ENCODE results near the gene NCR2.
A peak's percentile ranks its signal among the peaks of the same experiment; 100 is the strongest.

NCR2 gene

GRCh38 chr6:41345901-41346300, 10.5 kb downstream of the NCR2 start:
- peaks cover 32% of the 10 kb centered on the region for H3K4me1 Mint-ChIP-seq
- peak overlapping the region in 2 of 3 experiments; percentile 10 to 63 for H3K27ac Mint-ChIP-seq
- peaks cover 3% of the 10 kb centered on the region for H3K36me3 Mint-ChIP-seq (ENCODE audit: low read depth)
- peaks cover 23% of the 10 kb centered on the region for H3K9me3 Mint-ChIP-seq
- peaks cover 33% of the 10 kb centered on the region for H3K27me3 Mint-ChIP-seq (ENCODE audit: low read depth)
- no peak for TF ChIP-seq CTCF (IDR thresholded peaks at IDR 0.05; ENCODE audit: unreplicated experiment in 3 of 3)
- H3K4me3 Mint-ChIP-seq: no peak overlapping the region

- peaks cover 32% of the 10 kb centered on the region for H3K4me1 Mint-ChIP-seq
- peaks cover 3% of the 10 kb centered on the region for H3K36me3 Mint-ChIP-seq (ENCODE audit: low read depth)
- H3K27me3 Mint-ChIP-seq (ENCODE audit: low read depth): peaks cover 39% of the 10 kb centered on the region
- no peak for TF ChIP-seq CTCF (IDR thresholded peaks at IDR 0.05; ENCODE audit: unreplicated experiment in 3 of 3)
- peak overlapping the region; percentile 10 to 63 (median 58) for H3K27ac Mint-ChIP-seq
- H3K9me3 Mint-ChIP-seq: peaks cover 23% of the 10 kb centered on the region
- H3K4me3 Mint-ChIP-seq: peak overlapping the region in 1 of 3 experiments; percentile 5
Measured at GRCh38 chr6:41346441-41346840, 11.0 kb downstream of the NCR2 start.

GRCh38 chr6:41347378-41348050, 12.1 kb downstream of the NCR2 start:
- Mint-ChIP-seq H3K36me3 (ENCODE audit: low read depth) (peaks cover 3% of the 10 kb centered on the region), H3K27me3 (ENCODE audit: low read depth) (peaks cover 39% of the 10 kb centered on the region), H3K4me3 (peak overlapping the region in 1 of 3 experiments; percentile 40), H3K27ac (no peak overlapping the region), H3K4me1 (peaks cover 27% of the 10 kb centered on the region), H3K9me3 (peaks cover 23% of the 10 kb centered on the region)
- no peak for TF ChIP-seq CTCF (IDR thresholded peaks at IDR 0.05; ENCODE audit: unreplicated experiment in 3 of 3)

- H3K27ac Mint-ChIP-seq: no peak overlapping the region
- H3K36me3 Mint-ChIP-seq (ENCODE audit: low read depth): peaks cover 3% of the 10 kb centered on the region
- H3K9me3 Mint-ChIP-seq: peaks cover 23% of the 10 kb centered on the region
- peaks cover 34% of the 10 kb centered on the region for H3K27me3 Mint-ChIP-seq (ENCODE audit: low read depth)
- H3K4me1 Mint-ChIP-seq: peaks cover 21% of the 10 kb centered on the region
- no peak overlapping the region for H3K4me3 Mint-ChIP-seq
- no peak for TF ChIP-seq CTCF (IDR thresholded peaks at IDR 0.05; ENCODE audit: unreplicated experiment in 3 of 3)
Measured at GRCh38 chr6:41348934-41349333, 13.5 kb downstream of the NCR2 start.

GRCh38 chr6:41352396-41352795, 17.0 kb downstream of the NCR2 start:
- H3K27ac Mint-ChIP-seq: no peak overlapping the region
- H3K4me1 Mint-ChIP-seq: no peaks in the 10 kb centered on the region
- peaks cover 33% of the 10 kb centered on the region for H3K27me3 Mint-ChIP-seq (ENCODE audit: low read depth)
- H3K9me3 Mint-ChIP-seq: peaks cover 23% of the 10 kb centered on the region
- no peak overlapping the region for H3K4me3 Mint-ChIP-seq
- H3K36me3 Mint-ChIP-seq (ENCODE audit: low read depth): peaks cover 3% of the 10 kb centered on the region
- no peak for TF ChIP-seq CTCF (IDR thresholded peaks at IDR 0.05; ENCODE audit: unreplicated experiment in 3 of 3)

GRCh38 chr6:41352907-41353306, 17.5 kb downstream of the NCR2 start:
- peaks cover 19% of the 10 kb centered on the region for H3K9me3 Mint-ChIP-seq
- H3K27me3 Mint-ChIP-seq (ENCODE audit: low read depth): peaks cover 33% of the 10 kb centered on the region
- H3K27ac Mint-ChIP-seq: no peak overlapping the region
- no peak for TF ChIP-seq CTCF (IDR thresholded peaks at IDR 0.05; ENCODE audit: unreplicated experiment in 3 of 3)
- H3K4me3 Mint-ChIP-seq: no peak overlapping the region
- H3K36me3 Mint-ChIP-seq (ENCODE audit: low read depth): peaks cover 3% of the 10 kb centered on the region
- no peaks in the 10 kb centered on the region for H3K4me1 Mint-ChIP-seq
